Measurements from ENCODE around the gene TEX35.

The TEX35 gene

GRCh38 chr1:178512566-178513277 lies at the start of gene TEX35:
Gene TEX35 (plus strand): TSS chr1:178513109. CDS start chr1:178513189, 80 bp downstream.
- DNase-seq: no peak

GRCh38 chr1:178464141-178464540 lies 48.8 kb upstream of the TEX35 start:
- DNase-seq: no peak

- no peak for DNase-seq
Measured at GRCh38 chr1:178464566-178464965, 48.3 kb upstream of the TEX35 start.

DNA sequence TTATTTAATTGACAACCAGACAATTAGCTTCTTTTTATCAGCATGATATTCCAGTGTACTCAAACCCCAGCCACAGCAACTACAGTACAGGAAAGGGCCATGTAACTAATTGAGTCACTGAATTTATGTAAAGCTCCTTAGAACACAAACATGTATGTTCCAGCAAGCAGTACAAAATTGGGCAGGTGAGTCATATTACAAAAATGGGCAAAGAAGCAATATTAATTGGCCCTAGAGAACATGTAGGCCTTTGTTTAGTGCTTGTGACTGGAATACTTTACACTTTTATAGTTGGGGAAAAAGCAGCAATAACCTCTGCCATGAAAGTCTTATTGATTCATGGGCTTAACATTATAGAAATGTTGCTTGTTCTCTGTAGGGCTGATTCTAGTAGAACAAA lies 47.9 kb upstream of the TEX35 start:
- DNase-seq: no peak

DNA sequence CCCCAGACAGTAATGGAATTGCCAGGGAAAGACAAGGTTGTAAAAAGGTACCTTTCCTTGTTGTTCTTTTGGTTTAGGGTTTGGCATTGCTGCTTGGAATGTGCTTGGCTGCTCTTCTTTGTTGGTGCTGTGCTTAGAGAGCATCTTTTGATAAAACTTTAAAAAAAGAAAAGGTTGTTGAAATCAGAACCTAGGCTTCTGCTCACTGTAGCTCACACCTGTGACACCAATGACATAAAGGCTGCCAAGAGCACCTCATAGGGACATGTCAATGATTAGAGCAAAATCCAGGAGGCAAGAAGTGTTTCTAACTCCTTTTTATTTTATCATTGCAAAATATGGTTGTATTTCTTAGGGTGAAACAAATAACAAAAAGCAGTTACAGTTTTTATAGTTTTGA lies 45.1 kb upstream of the TEX35 start:
- DNase-seq: no peak

DNA sequence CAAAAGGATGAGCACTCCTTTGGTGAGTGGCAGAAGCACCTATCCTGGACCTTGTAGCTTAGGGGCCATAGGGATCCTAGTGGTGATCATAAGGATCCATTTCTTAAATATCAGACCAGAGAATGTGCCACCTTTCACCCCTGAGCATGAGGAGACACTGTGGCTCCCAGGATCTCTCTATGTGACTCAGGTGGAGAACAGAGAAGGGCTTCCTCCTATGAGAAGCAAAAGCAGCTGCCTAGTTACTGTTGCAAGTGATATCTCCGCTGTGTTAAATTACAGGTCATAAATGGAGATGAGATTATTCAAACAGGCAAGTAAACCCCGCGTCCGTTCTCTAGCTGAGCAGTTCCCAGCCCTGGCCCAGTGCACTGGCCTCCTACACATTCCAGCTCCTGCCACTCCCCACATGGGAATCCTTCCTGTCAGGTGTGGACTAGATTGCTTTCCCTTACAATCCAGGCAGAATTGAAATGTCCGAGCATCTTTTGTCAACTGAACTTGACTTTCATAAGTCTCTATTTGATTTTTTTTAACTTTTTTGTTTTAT lies 42.4 kb upstream of the TEX35 start:
- DNase-seq: no peak

GRCh38 chr1:178472531-178472930 lies 40.4 kb upstream of the TEX35 start:
- DNase-seq: no peak

DNA sequence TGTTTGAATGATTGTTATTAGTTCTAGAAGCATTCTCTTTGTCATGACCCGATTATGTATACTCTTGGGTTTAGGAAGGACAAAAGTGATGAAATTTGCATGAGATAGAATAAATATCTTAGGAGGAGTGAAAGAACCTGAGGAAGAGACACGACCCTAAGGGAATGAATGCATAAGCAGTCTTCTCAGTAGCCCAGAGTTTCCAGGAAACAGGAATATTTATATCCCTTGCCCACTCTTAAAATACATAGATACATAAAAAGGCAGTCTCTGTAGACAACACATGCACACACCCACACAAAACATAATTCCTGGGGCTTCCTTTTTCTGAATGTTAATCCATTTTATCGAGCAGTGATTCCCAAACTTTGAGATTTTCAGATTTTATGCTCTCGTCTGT lies 35.5 kb upstream of the TEX35 start:
- no peak for DNase-seq

DNA sequence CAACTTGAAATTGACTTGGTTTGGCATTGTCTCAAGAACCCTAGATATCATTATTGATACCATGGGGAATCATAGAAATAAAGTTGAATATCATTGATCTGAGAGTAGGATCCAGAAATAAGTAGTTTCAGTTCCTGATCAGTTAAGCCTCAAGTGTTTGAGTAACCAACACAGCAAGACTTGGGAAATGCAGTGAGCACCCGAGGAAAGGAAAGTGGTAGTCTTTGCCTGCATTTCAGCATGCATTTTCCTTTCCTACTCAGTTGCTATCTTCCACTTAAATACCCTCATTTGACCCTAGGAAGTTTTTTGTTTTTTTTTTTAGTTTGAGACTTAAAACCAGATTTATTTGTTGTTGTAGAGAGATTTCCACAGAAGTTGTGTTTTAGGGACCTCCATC lies 35.1 kb upstream of the TEX35 start:
- DNase-seq: no peak

- DNase-seq: no peak
Measured at GRCh38 chr1:178483251-178483957, 29.5 kb upstream of the TEX35 start.

- DNase-seq: no peak
Measured at GRCh38 chr1:178484698-178485225, 28.1 kb upstream of the TEX35 start.

DNA sequence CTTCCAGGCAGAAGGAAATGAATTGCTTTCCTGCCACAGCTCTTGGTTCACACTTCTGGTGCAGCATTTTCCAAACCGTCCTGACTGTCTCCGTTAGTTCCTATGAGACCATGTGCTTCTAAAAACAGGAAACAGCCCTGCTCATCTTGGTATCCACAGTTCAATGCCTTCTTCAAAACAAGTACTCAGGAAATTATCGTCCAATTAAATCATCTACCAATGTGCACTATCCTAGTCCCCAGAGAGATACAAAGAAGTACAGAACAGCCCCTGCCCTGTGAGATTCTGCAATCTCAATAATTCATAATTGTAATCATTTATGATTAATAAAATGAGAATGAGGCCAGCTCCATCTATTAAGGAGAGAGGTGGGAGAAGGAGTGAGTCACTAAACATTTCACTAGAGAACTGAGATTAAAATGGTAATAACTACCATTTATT lies 27.3 kb upstream of the TEX35 start:
- no peak for DNase-seq

DNA sequence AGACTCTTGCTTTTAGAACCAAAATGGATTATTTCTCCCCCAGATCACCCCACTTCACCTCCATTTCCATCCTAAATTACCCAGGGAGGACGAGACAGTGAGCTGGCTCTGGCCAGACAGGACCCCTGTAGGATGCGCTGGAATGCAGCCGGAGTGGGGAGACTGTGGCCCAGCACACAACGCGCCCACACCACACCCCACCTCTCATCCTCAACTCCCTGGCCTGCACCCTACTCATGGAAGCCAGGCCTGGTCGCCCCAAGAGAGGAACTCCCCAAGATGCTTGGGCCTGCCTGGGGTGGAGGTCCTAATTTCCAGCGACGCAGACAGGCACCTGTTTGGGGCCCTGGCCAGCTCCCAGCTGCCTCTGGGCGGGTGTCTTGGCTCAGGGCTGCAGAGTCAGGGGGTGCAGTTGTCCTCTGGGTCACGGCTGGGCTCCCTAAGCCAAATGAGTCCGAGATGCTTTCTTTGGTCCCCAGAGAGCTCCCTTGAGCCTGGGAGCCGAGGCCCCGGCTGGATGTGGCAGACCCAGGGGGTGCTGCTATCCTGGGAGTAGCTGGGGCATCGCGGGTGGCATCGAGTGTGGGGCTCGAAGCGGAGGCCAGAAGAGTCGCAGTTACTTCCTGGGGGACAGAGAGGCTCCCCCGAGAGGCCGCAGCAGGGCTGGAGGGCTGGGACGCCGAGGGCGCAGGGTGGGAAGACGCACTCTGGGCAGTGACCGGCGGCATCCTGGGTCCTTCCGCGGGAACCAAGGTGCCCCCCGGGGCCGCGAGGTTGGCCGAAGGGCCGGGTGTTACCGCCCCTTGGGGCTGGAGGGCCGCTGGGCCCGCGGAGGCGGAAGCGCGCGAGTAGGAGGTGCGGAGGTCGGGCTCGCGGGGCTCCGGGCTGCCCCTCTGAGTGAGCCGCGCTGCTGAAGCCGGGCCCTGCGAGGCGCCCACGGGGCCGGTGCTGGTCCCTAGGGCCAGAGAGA lies 26.5 kb upstream of the TEX35 start:
- no peak for DNase-seq

DNA sequence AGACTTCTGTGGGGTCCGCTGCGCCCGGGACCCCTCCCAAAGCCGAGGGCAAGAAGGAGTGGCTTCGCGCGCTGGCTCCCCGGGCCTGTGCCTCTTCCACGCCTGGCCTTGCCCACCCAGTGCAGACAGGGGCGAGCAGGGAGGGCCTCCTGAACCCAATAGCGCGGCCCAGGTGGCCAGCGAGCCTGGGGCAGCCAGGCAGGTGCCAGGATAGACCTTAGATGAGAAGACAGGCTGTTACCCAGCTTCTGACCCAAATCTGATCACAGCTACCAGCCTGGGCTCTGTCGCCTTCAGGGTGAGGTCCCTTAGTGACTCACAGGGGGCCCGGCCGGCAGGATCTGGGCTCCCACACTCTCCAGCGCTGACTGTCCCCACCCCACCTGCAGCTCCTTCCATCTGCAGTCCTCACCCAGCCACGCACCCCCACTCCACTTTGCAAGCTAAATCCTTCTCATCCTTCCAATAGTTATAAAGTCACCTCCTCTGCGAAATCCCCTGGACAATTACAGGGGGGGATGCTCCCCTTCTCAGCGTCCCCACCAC lies 25.8 kb upstream of the TEX35 start:
- no peak for DNase-seq

DNA sequence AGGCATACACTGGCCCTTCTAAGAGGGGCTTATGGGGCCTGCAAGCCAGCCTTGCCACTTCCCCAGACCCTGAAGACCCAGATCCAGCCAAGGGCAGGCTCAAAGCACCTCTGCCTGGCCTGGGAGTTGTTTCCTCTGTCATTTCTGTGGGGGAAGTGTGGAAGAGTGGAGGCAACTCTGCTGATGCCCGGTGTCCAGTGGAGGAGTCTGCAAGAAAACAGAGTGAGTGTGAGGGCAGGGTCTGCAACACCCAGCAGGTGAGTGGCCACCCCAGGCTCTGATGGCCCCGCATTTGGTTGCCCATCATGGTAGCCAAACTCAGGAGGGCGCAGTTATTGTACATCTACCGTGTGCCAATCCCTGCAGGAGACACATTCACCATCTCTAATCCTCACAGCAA lies 24.5 kb upstream of the TEX35 start:
- no peak for DNase-seq

GRCh38 chr1:178489399-178489798 lies 23.5 kb upstream of the TEX35 start:
- no peak for DNase-seq

DNA sequence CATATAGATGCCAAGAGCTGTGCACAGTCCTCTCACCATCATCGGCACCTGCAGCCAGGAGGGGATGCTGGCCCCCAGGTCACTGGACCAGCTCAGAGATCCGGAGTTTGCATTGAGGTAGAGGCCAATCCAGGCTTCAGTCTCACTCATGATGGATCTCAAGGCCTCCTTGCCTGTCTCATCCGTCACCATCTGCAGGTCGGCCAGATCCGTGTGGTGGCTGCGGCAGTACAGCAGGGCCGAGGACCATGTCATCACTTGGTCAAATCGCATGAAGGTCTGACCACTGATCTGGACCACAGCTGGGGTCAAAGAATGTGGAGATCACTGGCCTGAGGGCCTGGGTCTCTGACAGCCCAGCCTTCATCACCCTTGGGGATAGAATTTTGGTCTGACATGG lies 22.8 kb upstream of the TEX35 start:
- DNase-seq: no peak

GRCh38 chr1:178490967-178491366 lies 21.9 kb upstream of the TEX35 start:
- no peak for DNase-seq

DNA sequence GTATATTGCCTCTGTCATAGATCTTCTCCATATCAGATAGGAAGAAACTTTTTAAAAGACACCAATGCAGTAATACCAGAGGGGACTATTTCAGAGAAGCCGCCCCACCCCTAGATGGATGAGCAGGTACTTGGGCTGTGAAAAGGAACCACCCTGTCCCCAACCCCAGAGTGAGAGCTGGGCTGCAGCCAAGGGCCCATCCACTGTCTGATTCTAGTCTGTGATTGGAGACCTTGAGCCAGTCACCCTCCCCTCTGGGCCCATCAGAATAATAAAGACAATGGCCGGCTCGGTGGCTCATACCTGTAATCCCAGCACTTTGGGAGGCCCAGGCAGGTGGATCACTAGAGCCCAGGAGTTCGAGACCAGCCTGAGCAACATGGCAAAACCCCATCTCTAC lies 21.2 kb upstream of the TEX35 start:
- no peak for DNase-seq

DNA sequence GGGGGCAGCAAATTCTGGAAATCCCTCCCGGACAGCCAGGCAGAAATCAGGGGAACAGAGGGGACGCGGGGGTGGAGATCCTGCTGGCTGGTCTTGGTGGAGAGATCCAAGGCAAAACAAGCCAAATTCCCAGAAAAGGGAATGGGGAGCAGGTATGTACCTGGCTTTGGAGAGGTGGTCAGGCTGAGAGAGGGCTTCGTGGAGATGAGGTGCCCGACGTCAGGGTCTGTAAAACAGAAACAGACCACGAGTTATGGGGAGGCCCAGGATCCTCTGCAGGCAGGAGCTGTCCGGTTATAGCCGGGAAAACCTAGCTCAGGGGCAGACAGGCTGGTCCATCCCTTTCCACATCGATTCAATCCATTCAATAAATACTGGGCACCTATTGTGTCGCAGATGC lies 20.6 kb upstream of the TEX35 start:
- DNase-seq: no peak

- DNase-seq: no peak
Measured at GRCh38 chr1:178493301-178493741, 19.6 kb upstream of the TEX35 start.

GRCh38 chr1:178494569-178494971 lies 18.3 kb upstream of the TEX35 start:
- no peak for DNase-seq

DNA sequence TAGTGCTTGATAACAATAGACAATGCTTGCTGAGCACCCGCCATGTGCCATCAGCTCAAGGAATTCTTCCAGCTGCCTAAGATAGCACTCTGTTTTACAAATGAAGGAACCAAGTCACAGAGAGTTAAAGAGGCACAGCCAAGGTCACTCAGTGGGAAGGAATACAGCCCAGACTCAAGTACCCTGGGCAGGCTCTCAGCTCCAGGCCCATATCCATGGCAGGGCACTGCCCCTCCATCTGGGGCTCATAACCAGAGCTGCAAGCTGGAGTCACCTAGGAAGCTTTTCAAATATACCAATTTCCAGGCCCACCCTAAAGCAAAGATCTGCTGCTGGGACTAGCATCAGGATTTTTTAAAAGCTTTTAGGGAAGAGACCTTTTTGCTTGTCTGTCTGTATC lies 17.8 kb upstream of the TEX35 start:
- no peak for DNase-seq
